OCI-LY3 (cell line): ENCODE measurements around the gene RBM19.

Experiments used
- CTCF ChIP-seq: fragments of 200-600, 300-600 bp; sonication (generic); IDR thresholded peaks from 2 replicates; pipeline ENCODE4 v1.5.1; 2014; ENCODE audit warnings: antibody characterized with exemption, low read length, low read depth
- EZH2phosphoT487 ChIP-seq: fragments of 200-600 bp; shearing (Covaris generic); IDR thresholded peaks from 2 replicates; pipeline ENCODE4 v1.6.1; 2018; ENCODE audit warnings: antibody characterized with exemption, mixed run types, low read depth

GRCh38 chr12:114000861-114001260, 34.7 kb upstream of the RBM19 start:
- no peak for TF ChIP-seq CTCF
- no peak for TF ChIP-seq EZH2phosphoT487
